ENCODE results near the gene NYNRIN. TPM values are rescaled to one million over a fixed set of nuclear protein-coding genes. Genes with fewer than 3 reads are reported as not detected.
"Not testable (repeated sequence)": the region's sequence is repeated elsewhere in the genome, so short reads cannot be mapped to it uniquely, and the experiment has no call there.

The NYNRIN gene
- total RNA-seq, 1 experiment from 2014 or later: 0.12 TPM

- no peak for DNase-seq (ENCODE audit: extremely low read depth, low read depth)
Measured at GRCh38 chr14:24369463-24369862, 29.3 kb upstream of the NYNRIN start.

- DNase-seq (ENCODE audit: extremely low read depth, low read depth): no peak
Measured at GRCh38 chr14:24369907-24370687, 28.7 kb upstream of the NYNRIN start.

GRCh38 chr14:24370748-24371147 lies 28.1 kb upstream of the NYNRIN start:
- no peak for DNase-seq (ENCODE audit: extremely low read depth, low read depth)

GRCh38 chr14:24371605-24372004 lies 27.2 kb upstream of the NYNRIN start:
- DNase-seq (ENCODE audit: extremely low read depth, low read depth): not testable (repeated sequence)

- no peak for DNase-seq (ENCODE audit: extremely low read depth, low read depth)
Measured at GRCh38 chr14:24372701-24373416, 25.9 kb upstream of the NYNRIN start.

GRCh38 chr14:24376448-24377070 lies 22.2 kb upstream of the NYNRIN start:
- DNase-seq (ENCODE audit: extremely low read depth, low read depth): no peak

- DNase-seq (ENCODE audit: extremely low read depth, low read depth): no peak
Measured at GRCh38 chr14:24377126-24377525, 21.7 kb upstream of the NYNRIN start.

- no peak for DNase-seq (ENCODE audit: extremely low read depth, low read depth)
Measured at GRCh38 chr14:24377657-24378056, 21.1 kb upstream of the NYNRIN start.

- DNase-seq (ENCODE audit: extremely low read depth, low read depth): no peak
Measured at GRCh38 chr14:24378327-24378726, 20.5 kb upstream of the NYNRIN start.

- no peak for DNase-seq (ENCODE audit: extremely low read depth, low read depth)
Measured at GRCh38 chr14:24378981-24379906, 19.6 kb upstream of the NYNRIN start.

GRCh38 chr14:24379907-24380730 lies 18.7 kb upstream of the NYNRIN start:
- DNase-seq (ENCODE audit: extremely low read depth, low read depth): no peak

- no peak for DNase-seq (ENCODE audit: extremely low read depth, low read depth)
Measured at GRCh38 chr14:24381363-24382063, 17.3 kb upstream of the NYNRIN start.

GRCh38 chr14:24382064-24382371 lies 16.8 kb upstream of the NYNRIN start:
- DNase-seq (ENCODE audit: extremely low read depth, low read depth): no peak

- DNase-seq (ENCODE audit: extremely low read depth, low read depth): no peak
Measured at GRCh38 chr14:24384169-24384568, 14.6 kb upstream of the NYNRIN start.

GRCh38 chr14:24385524-24385923 lies 13.3 kb upstream of the NYNRIN start:
- no peak for DNase-seq (ENCODE audit: extremely low read depth, low read depth)

GRCh38 chr14:24387009-24387345 lies 11.8 kb upstream of the NYNRIN start:
- DNase-seq (ENCODE audit: extremely low read depth, low read depth): no peak

- DNase-seq (ENCODE audit: extremely low read depth, low read depth): not testable (repeated sequence)
Measured at GRCh38 chr14:24387579-24387978, 11.2 kb upstream of the NYNRIN start.

- no peak for DNase-seq (ENCODE audit: extremely low read depth, low read depth)
Measured at GRCh38 chr14:24388474-24389179, 10.2 kb upstream of the NYNRIN start.

Measured in NCI-H460 (cell line).